Ishikawa (cell line): Measurements from ENCODE around the gene PPT1.

Source experiments
- CEBPB ChIP-seq: IDR thresholded peaks from 2 replicates; pipeline ENCODE4 v1.6.1; 2012
- CREB1 ChIP-seq: IDR thresholded peaks from 2 replicates; pipeline ENCODE4 v1.6.1; 2012; ENCODE audit warnings: low read depth
- EGR1 ChIP-seq: IDR thresholded peaks from 2 replicates; pipeline ENCODE4 v1.6.1; 2012
- EP300 ChIP-seq: IDR thresholded peaks from 2 replicates; pipeline ENCODE4 v1.6.1; 2012; ENCODE audit warnings: borderline replicate concordance
- FOXM1 ChIP-seq: IDR thresholded peaks from 2 replicates; pipeline ENCODE4 v1.6.1; 2012; ENCODE audit warnings: low read depth, borderline replicate concordance
- NFIC ChIP-seq: IDR thresholded peaks from 2 replicates; pipeline ENCODE4 v1.6.1; 2012
- RAD21 ChIP-seq: IDR thresholded peaks from 2 replicates; pipeline ENCODE4 v1.6.1; 2012; ENCODE audit warnings: low read depth
- REST ChIP-seq: IDR thresholded peaks from 2 replicates; pipeline ENCODE4 v1.6.1; 2012; ENCODE audit warnings: low read depth, mild to moderate bottlenecking
- TAF1 ChIP-seq: IDR thresholded peaks from 2 replicates; pipeline ENCODE4 v1.6.1; 2012; ENCODE audit warnings: low read depth, mild to moderate bottlenecking
- TCF12 ChIP-seq: IDR thresholded peaks from 2 replicates; pipeline ENCODE4 v1.6.1; 2012; ENCODE audit warnings: low read depth
- TEAD4 ChIP-seq: IDR thresholded peaks from 2 replicates; pipeline ENCODE4 v1.6.1; 2012
- USF1 ChIP-seq: IDR thresholded peaks from 2 replicates; pipeline ENCODE4 v1.6.1; 2012
- YY1 ChIP-seq: IDR thresholded peaks from 2 replicates; pipeline ENCODE4 v1.6.1; 2012; ENCODE audit warnings: low read depth
- ZBTB7A ChIP-seq: IDR thresholded peaks from 2 replicates; pipeline ENCODE4 v1.6.1; 2012; ENCODE audit warnings: low read depth
- TF ChIP-seq, protein P1 (sequence below): IDR thresholded peaks from 2 replicates; pipeline ENCODE4 v1.6.1; 2012

PPT1 gene

DNA sequence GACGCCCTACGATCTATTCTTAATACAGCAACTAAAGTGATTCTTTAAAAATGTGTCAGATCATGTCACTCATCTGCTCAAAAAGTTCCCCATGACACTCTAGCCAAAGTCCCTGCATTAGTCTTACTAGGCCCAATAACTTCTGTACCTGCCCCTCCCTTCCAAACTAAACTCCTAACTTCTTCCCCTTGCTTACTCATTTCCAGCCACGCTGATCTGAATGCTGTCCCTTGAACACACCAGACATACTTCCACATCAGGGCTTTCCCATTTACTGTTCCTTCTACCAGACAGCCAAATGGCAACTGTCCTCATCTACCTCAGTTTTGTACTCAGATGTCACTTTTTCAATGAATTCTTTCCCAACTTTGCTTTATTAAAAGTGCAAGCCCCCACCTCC, 1.2 kb downstream of the PPT1 start:
- no peak for TF ChIP-seq USF1
- no peak for TF ChIP-seq YY1
- TF ChIP-seq FOXM1: no peak
- TF ChIP-seq EGR1: no peak
- no peak for TF ChIP-seq ZBTB7A

GRCh38 chr1:40094466-40095110, 2.5 kb downstream of the PPT1 start:
- TF ChIP-seq REST (no peak), TCF12 (no peak), CREB1 (no peak), TAF1 (no peak), USF1 (no peak), FOXM1 (no peak), ZBTB7A (no peak), RAD21 (no peak), CEBPB (no peak), NFIC (no peak), TEAD4 (no peak)
- TF ChIP-seq, protein P1, sequence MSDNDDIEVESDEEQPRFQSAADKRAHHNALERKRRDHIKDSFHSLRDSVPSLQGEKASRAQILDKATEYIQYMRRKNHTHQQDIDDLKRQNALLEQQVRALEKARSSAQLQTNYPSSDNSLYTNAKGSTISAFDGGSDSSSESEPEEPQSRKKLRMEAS: no peak

- TF ChIP-seq CREB1 (no peak), YY1 (no peak), RAD21 (no peak), EGR1 (no peak), EP300 (no peak), TCF12 (no peak), REST (no peak), FOXM1 (no peak), ZBTB7A (no peak), TEAD4 (no peak)
These were observed 4.1 kb downstream of the PPT1 start for GRCh38 chr1:40092706-40093639.

DNA sequence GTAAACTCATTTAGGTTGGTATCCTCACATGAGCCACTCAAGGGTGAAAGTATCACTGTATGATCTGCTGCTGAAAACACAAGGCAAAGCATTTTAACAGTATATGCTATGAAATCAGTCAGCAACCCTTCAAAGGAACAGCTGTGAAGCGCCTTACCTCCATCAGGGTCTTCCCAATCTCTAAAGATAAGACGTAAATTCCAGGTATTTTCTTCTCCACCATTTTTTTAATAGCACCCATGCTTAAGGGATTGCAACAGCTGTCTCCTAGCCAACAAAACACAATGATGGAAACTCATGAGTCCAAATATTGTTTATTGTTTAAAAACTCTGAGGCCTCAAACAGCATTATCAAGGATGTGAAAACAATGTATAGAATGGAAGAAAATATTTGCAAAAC, 4.8 kb downstream of the PPT1 start:
- TF ChIP-seq USF1 (no peak), ZBTB7A (no peak), TEAD4 (no peak), CEBPB (no peak), TAF1 (no peak), EGR1 (no peak), REST (no peak), YY1 (no peak), EP300 (no peak), TCF12 (no peak), RAD21 (no peak), NFIC (no peak), FOXM1 (no peak)
